Stimulated activated CD4-positive, alpha-beta T cell treated with anti-CD3 and anti-CD28 coated beads, Interleukin-15, amount 100 ng/mL, for 24 hours (primary cell): ENCODE measurements around the gene STAG1.
"Not testable (repeated sequence)": the region's sequence is repeated elsewhere in the genome, so short reads cannot be mapped to it uniquely, and the experiment has no call there.

Experiments used
- DNase-seq: peaks from one replicate; pipeline ENCODE4 v3.0.0-alpha.2; 2020

STAG1 gene

GRCh38 chr3:136576279-136577009 is 175.7 kb downstream of the STAG1 start:
- DNase-seq: no peak

DNA sequence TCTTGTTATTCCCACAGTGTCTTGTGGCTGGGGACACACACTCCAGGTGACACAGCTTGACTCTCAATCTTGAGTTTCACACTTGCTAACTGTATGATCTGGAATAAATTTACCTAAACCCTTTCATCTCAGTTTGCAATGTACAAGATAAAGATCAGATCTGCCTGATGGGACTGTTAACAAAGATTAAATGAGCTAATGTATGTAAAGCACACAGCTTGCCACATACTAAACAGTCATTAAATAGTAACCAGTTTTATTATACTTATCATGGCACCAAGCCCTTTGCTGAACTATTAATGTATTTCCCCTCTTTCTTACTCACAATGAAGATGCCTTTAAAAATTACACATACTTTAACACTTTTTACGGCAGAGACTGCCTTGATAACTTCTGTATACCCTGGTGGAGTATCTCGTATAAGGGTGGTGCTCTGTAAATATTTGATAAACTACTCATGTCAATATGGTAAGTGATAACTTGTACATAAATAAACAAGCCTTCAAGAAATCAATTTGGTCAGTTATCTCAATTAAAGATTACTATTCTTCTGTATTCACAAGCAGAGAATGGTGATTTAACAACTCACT is 184.5 kb downstream of the STAG1 start:
- DNase-seq: no peak

GRCh38 chr3:136564962-136565361 is 187.2 kb downstream of the STAG1 start:
- not testable (repeated sequence) for DNase-seq

- DNase-seq: no peak
Observed at GRCh38 chr3:136562026-136562425, 190.2 kb downstream of the STAG1 start.

DNA sequence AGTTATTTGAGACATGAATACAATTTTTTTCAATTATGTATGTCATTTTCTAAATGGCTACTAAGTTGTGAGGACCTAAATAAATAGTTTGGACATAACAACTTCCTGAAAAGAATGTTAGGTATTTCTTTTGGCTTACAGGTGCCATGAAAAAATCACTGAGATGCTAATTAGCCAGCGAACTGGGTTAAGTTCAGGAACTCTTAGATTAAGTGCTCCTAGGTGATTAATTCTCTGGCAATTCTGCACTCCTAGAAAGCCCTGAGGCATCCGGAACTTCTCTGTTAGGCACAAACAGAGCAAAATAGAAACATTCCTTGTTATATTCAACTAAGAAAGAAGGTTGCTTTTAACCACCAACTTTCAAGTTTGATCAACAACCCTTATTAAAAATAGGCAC is 192.3 kb downstream of the STAG1 start:
- DNase-seq: no peak

GRCh38 chr3:136549461-136549860 is 202.7 kb downstream of the STAG1 start:
- DNase-seq: not testable (repeated sequence)

GRCh38 chr3:136547293-136547692 is 204.9 kb downstream of the STAG1 start:
- DNase-seq: no peak

DNA sequence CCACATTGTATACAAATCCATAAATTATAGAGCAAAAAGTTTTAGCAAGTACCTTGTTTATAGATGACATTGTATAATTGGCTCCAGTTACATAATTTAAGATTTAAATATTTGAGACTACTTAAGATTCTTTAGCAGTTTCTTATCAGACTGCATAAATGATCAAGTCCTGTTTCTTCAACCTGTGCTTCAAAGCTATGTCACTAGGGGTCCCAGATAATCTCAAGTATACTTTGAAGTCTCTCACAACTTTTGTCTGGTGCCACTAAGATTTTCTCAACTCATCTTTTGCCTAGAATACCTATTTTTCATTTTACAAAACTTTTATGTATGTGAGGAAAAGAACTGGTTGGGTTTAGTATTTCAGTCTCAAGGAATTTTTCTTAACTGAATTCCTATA is 205.5 kb downstream of the STAG1 start:
- no peak for DNase-seq

GRCh38 chr3:136545664-136546268 is 206.4 kb downstream of the STAG1 start:
- DNase-seq: no peak

- no peak for DNase-seq
Observed at GRCh38 chr3:136544532-136544931, 207.6 kb downstream of the STAG1 start.

- DNase-seq: no peak
Observed at GRCh38 chr3:136543385-136543784, 208.8 kb downstream of the STAG1 start.

GRCh38 chr3:136535906-136536305 is 216.3 kb downstream of the STAG1 start:
- DNase-seq: no peak

GRCh38 chr3:136532766-136533165 is 219.4 kb downstream of the STAG1 start:
- DNase-seq: no peak

GRCh38 chr3:136518102-136518501 is 234.1 kb downstream of the STAG1 start:
- DNase-seq: no peak

GRCh38 chr3:136516656-136517055 is 235.5 kb downstream of the STAG1 start:
- no peak for DNase-seq

GRCh38 chr3:136516095-136516494 is 236.1 kb downstream of the STAG1 start:
- no peak for DNase-seq

- DNase-seq: not testable (repeated sequence)
Observed at GRCh38 chr3:136514533-136514932, 237.6 kb downstream of the STAG1 start.

DNA sequence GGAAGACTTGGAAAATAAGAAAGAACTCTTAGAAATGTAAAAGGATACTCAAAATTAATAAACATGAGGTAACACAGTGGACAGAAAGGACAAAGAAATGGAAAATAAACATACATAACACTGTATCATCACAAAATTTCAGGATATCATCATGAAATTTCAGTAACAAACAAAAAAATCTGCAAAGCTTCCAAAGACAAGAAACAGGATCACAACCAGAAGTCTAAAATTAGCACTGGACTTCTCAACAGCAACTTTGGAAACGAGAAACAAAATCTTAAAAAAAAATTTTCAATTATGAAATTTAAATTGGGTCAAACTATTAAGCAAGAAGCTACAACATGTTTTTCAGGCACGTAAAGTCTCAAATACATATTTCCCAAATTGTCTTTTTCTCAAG is 238.8 kb downstream of the STAG1 start:
- no peak for DNase-seq

DNA sequence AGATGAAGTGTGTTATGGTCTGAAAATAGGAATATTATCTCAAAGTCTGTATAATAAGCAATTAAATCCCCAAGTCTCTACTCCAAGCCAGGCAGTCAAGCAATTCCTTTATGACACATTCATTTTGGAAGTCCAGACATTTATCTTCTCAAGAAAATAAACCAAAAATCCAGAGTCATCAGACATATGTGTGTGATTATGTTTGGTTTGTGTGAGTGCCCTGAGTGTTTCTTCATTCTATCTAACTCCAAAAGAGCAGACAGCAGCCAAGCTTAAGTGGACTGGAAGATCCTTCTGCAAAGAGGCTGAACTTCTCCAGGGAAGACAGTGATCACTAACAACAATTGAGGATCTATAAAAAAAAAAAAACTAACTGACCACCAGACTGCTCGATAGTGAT is 239.8 kb downstream of the STAG1 start:
- DNase-seq: no peak

DNA sequence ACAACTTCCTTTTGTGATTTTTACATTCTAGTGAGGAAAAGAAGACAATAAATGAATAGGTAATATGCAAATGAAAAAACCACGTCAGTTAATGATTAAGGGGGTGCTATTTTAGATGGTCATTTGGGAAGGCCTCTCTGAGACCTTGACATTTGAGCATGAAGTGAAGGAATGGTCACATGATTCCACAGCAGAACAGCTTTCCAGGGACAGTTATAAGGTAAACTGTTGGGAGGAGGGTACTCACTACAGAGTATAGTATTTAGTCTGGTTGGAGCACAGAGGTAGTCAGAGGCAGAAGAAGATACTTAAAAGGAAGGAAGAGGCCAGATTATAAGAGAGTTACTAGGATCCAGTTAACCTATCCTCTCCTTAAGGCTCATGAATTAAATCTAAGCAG is 246.5 kb downstream of the STAG1 start:
- DNase-seq: no peak

DNA sequence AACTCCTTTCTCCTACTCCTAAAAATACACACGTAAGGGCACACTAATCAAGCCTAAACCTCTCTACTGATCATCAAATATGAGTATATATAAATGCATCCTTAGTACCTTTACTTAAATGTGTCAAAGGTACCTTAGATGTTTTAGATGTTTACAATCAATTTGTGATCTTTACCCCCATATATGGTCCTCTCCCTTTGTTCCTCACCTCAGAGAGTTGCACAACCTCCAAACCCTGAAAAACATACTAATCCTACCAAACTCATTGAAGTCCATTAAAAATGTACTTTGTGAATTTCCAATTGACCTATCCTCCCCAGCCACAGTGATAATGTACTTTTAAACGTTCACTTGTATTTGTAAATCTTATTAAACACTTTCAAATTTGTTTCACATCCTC is 249.1 kb downstream of the STAG1 start:
- DNase-seq: no peak

DNA sequence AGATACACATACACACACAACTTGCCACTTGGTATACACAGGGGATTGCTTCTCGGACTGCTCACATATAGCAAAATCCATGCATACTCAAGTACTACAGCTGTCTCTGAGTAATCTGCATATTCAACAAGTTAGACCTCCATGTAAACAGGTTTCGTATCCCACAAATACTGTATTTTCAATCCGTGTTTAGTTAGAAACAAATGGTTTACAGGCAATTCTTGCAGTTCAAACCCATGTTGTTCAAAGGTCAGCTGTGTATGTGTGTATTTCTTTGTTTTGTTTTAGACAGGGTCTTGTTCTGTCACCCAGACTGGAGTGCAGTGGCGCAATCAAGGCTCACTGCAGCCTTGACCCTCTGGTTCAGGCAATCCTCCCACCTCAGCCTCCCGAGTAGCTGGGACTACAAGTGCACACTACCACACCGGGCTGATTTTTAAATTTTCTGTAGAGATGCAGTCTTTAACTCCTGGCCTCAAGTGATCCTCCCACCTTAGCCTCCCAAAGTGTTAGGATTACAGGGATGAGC is 253.2 kb downstream of the STAG1 start:
- DNase-seq: no peak

GRCh38 chr3:136495213-136495612 is 257.0 kb downstream of the STAG1 start:
- no peak for DNase-seq
